GM21717 (cell line): ENCODE results near the gene SRP9.

Experiments
- ATAC-seq: cut with Tn5 transposase; IDR thresholded peaks from one replicate; pipeline ENCODE4 v1.9.1; 2021; ENCODE audit warnings: mild to moderate bottlenecking, moderate library complexity; ENCODE audit not compliant: unreplicated experiment

Gene SRP9, protein sequence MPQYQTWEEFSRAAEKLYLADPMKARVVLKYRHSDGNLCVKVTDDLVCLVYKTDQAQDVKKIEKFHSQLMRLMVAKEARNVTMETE

DNA sequence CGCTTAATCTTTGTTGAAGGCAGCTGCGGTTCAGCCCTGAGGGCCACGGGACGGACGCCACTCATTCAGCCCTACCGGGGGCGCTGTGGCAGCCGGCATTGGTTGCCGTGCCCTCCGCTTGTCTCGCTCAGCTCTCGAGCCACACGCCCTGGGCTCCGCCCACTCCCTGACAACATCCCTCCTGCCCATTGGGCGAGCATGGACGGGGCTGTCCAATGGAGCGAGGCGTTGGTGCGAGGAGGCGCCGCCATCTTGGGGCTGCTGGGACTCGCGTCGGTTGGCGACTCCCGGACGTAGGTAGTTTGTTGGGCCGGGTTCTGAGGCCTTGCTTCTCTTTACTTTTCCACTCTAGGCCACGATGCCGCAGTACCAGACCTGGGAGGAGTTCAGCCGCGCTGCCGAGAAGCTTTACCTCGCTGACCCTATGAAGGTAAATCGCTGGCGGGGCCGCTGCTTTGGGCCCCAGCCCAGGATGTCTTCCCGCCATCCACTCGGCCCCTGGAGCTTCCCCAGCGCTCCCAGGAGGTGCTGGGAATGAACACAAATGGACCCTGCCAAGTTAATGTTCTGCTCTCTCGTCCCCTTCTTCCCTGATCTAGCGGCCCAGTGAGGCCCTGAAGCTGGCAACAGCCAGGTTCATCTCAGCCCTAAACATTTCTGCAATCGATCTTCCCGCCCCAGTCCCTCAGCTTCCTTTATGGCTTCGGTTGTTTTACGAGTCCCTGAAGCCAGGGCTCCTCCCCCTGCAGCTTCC lies at the start of gene SRP9:
Gene SRP9 (plus strand): TSS at position 244 of the 754 bp plus-strand sequence. CDS start 115 bp downstream, at position 359.
- peak; percentile 99 for ATAC-seq

DNA sequence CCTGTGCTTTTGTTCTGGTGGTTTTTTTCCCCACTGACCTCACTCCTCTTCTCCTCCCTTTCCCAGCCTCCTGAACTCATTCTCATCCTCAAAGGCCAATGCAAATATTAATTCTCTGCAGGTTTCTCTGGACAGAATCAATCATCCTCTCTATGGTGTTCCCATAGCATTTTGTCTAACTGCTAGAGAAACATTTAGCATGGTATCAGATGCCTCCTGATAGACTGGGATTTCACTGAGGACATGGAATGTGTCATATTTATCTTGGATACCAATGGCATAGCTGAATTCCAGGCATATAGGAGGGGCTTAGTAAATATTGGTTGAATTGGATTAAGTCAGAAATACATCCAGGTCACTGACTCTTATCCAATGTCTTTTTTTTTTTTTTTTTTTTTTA lies 46.1 kb upstream of the SRP9 start:
- ATAC-seq = no peak

DNA sequence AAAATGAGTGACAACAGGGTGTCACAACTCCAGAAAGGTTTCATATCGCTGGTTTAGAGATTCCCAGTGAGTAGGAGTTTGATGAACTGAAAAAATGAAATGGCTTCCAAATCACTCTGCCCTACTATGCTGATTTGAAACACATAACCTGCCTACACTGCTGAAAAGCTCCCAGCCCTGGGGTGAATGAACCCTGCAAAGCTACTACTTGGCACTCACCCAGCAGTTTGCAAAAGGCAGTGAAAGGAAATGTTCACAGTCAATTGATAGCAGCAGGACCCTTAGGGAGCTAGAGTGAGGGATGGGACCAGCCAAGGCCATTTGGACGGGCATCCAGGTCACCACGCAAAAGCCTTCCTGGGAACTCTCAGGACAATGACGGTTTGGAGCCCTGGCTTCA lies 44.4 kb upstream of the SRP9 start:
- no peak for ATAC-seq

DNA sequence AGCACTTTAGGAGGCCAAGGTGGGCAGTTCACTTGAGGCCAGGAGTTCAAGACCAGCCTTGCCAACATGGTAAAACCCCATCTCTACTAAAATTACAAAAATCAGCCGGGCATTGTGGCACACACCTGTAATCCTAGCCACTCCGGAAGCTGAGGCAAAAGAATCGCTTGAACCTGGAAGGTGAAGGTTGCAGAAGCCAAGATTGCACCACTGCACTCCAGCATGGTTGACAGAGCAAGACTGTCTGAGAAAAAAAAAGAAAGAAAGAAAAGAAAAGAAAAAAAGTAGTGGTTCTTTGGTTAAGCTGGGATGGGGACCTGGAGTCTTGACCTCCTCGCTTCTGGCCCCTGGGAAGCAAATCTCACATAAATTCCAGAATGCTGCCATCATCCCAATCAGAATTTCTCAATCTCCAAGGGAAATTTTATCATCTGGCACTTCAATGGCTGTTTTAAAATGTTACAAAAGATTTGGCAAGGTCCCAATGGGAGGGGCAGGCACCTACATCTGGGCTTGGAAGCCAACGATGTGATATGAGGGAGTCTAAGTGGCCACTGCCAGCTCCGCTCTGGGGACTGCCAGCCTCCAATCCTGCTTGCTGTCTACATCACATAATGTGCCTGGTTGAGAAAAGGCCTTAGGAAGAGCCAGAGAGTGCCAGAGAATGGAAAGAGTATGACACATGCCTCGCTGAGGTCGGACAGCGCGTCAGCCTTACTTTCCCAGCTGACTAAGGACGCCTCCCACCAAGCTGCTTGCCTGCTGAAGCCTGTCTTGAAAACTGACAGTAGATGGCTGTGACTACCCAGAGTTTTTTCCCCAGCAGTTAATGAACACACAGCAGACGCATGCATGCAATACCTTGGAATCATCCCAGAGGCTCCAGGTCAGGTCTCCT lies 42.1 kb upstream of the SRP9 start:
- ATAC-seq = no peak

DNA sequence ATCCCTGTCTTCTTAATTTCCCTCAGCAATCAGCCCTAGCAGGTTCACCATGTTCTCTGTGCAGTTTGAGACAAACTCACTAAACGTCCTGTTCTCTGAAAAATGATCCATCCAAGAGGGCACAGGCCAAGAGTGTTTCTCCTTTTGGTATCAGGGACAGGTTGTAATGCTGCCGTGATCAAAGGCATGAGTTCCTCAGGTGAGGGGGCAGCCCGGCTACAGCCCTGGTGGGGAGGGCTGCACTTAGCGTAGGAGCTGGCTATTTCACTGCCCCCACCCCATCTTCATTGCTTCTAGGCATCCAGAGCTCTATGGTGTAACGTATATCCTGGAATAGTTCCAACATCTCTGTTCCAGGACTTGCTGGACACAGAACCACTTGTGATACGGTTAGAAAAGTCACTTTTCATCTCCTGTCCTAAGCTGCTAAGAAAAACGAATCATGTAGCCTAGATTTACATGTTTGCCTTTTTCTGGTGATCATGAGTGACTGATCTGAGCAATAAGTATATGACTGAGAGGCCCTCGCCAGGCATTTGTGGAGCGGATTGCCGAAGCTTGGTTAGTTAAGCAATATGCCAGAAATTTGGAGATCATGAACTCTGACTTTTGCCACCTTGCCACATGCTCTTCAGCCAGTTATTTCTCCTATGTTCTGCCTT lies 41.1 kb upstream of the SRP9 start:
- no peak for ATAC-seq

DNA sequence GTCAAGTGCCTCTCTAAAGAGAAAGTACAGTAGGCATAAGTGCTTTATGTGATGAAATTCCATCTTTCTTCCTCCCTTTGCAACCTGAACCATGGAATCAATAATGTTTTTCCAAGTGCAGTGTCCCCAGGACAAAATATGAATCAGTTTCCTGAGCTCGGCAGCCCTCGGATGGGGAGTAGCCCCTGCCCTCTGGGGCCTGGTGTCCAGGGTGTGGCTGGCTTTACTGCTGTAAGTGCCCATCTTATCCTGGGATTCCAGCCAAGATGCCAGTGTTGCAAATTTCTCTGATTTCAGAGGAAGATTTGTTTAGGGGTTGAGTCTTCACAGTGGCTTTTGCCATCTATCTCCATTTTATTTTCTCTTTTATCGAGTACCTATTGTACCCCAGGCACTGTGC lies 40.5 kb upstream of the SRP9 start:
- no peak for ATAC-seq

DNA sequence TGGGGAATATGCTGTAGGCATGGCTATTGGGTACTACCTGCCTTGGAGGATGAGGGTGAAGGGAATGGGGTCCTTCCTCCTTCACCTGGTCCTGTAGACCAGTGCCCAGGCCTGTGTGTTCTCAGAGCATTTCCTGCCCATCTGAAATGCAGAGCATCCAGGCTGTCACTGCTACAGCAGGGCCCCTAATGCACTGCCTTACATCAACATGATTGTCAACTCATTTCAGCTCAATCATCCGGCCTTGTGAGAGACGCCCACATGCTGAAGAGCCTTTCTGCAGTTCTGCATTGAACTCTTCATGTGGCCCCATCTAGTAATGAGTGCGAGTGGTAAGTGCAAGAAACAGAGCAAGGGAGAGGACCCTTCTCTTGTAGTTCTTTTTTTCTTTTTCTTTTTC lies 39.8 kb upstream of the SRP9 start:
- ATAC-seq = no peak

DNA sequence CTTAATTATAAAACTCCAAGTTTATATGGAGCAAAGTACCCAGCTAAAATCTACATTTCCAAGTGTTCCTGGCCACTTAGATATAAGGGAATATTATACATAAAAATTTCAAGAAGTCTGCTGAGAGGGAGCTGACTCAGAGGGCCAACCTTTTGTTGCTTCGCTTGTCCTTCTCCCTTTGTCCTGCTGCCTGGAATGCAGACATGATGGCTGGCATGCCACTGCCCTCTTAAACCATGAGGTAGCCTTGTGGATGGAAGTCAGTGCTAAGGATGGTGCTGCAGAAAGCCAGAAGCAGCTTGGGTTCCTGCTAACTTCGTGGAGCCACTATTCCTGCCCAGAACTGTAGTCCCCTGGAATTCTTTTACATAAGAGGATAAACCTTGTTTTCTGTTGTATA lies 38.9 kb upstream of the SRP9 start:
- ATAC-seq = no peak

DNA sequence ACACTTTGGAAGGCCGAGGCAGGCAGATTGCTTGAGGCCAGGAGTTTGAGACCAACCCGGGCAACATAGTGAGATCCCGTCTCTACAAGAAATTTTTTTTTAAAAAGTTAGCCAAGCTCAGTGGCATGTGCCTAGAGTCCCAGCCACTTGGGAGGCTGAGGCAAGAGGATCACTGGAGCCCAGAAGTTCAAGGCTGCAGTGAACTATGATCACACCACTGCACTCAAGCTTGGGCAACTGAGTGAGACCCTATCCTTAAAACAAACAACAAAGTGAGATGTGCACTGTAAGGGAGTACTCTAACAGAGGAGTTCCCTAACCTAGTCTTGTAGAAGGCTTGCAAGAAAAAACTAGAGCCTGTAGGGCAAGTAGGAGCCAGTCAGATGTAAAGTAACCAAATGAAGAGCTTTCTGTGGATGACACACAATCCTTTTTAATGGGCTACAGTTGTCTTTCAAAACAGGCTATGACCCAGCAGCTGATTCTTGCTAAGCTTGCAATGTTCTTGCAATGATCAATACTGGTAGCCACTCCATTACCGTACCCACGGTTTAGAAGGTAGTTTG lies 38.0 kb upstream of the SRP9 start:
- no peak for ATAC-seq

DNA sequence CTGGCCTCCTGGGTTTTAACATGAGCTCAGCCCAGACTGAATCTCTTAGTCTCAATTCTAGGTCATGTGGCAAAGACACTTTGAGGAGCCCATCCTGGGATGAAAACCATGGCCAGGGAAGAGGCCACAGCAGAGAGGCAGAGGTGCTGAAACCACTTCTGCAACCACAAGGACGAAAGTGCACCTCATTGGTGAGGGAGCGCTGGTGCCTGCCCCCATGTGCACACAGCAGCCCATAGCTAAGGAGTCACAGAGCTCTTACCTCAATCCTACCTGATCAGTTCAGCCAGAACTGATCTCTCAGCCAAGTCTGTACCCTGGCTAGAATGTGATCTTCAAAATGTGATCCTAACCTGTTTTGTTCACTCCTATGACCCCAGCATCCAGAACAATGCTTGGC lies 32.9 kb upstream of the SRP9 start:
- ATAC-seq = no peak

DNA sequence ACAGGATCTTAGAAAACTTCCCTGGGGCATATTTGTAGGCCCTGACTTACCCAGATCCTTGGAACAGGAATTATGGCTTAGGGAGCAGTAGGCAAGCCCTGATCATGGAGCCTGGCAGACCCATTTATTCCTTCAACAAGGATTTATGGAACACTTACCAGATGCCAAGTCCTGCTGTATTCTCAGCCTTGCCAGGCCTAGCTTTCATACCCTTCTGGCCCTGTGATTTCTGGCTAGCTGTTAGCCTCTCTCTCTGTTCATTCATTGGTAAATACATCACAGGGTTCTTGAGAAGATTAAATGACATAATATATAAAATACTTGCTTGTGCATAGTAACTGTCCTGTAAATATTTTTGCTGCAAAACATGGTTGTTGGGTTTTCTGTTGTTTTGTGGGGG lies 32.4 kb upstream of the SRP9 start:
- no peak for ATAC-seq

DNA sequence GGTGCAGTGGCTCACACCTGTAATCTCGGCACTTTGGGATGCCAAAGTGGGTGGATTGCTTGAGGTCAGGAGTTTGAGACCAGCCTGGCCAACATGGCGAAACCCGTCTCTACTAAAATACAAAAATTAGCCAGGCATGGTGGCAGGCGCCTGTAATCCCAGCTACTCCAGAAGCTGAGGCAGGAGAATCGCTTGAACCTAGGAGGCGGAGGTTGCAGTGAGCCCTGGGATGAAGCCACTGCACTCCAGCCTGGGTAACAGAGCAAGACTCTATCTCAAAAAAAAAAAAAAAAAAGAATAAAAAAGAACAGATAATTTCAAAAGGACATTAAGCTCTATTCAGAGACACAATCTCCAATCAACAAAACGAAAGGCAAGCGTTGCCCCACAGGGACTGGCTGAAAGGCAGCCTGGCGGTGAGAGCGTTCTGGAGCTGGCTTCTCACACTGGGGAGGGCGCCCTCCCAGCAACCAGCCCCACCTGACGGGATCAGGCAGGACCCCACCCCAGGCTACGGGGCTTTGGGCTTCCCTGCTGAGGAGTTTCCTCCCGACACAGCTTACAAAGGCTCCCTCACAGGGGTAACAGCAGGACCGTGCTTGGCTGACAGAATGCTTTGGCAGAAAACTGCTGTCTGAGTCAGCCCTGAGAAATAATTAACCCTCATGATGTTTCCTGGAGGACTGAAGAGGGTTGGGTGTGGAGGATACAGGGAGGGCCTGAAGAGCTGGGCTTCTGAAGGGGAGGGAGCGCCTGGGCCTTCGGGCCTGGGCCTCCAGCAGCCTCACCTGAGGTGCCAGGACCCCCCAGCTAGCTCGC lies 31.1 kb upstream of the SRP9 start:
- no peak for ATAC-seq

DNA sequence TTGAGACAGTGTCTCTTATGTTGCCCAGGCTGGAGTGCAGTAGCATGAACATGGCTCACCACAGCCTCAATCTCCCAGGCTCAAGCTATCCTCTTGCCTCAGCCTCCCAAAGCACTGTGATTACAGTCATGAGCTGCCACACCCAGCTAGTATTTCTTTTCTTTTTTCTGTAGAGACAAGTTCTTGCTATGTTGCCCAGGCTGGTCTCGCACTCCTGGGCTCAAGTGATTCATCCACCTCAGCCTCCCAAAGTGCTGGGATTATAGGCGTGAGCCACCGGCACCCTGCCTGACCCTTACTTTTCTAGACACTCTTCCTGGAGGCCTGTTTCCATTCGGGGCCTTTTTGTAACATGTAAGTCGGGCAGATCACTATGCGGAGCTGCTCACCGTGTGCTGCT lies 30.1 kb upstream of the SRP9 start:
- ATAC-seq = no peak

DNA sequence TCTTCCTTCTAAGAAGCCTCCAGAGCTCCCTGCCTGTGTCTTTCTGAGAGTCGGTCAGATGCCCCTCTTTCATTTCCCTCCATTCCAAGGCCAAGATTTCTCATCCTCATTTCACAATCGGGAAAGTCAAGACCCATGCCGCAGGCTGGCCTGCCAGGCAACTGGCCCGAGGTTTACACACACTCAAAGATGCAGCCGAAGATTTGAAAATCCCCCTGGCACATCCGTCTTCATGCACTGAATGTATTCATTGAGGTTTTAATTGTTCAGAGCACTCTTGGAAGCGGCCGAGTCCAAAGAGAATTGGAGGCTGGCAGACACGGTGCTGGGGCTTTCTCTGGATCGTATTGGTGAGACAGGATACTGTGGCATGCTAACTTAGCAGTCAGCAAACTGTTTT lies 29.1 kb upstream of the SRP9 start:
- no peak for ATAC-seq

DNA sequence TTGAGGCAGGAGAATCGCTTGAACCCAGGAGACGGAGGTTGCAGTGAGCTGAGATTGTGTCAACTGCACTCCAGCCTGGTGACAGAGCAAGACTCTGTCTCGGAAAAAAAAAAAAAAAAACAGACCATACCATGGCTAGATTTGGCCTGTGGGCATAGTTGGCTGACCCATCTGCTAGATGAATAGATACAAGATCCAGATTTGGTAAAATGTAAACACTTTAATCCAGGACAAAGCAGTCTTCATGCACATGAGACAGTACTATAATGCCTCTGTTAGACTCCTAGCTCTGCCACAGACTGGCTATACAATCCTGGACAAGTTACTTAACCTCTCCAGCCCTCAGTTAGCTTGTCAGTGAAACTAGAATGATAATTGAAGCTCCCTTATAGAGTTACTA lies 27.9 kb upstream of the SRP9 start:
- ATAC-seq = no peak

DNA sequence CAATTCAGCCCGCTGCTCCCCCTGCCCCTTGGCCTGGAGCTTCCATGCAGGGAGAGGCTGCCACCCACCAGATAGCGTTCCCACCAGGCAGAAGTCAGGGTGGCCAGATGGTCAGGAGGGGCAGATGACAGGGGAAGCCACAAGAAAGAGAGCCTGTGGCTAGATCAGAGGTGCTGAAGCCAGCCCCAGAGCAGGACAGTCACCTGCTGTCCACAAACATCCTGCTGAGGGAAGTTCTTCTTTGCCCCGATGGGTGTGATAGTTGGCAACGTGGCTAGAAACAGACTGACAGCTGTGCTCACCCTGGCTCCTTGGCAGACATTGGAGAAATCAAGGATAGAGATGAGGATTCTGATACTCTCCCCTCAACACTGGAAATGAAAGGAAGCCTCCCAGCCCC lies 27.2 kb upstream of the SRP9 start:
- no peak for ATAC-seq

DNA sequence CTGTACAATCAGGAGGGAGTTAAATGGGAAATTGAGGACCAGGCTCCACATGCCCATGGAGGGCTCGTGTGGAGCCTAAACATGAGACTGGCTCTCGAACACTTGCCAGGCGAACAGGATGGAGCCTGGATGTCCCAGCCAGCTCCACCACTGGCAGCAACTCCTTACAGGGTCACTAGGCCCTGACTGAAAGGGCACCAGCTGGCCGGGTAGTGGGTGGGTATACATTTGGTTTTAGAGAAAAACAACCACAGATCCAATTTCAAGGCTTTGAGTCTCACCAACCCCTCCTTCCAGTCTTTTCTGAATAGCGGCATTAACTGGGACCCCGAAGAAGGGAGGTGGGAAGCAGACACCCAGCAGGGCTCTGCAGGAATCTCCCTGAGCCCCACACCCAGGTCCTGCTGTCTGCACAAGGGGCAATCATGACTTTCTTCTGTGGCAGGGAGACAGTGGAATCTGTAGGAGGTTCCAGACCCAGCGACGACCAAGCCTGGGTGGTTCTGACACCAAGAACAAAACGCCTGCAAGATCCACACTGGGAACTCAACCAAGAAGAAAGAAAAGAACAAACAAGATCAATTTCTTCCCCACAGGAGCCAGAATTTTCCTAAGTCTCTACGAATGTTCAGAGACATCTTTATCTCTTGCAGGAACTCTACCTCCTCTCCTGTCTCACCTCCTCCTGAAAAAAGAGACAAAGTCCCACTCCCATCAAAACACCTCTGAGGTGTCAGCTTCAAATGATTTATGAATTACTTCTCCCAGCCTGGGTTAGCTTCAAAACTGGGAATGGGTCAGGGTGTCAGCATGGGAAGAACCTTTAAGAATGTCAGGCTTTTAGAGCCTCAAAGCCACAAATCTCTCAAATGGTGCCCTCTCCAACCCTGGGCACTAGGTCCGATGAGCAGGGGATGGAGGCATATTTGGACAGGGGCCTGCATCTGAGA lies 26.5 kb upstream of the SRP9 start:
- no peak for ATAC-seq

DNA sequence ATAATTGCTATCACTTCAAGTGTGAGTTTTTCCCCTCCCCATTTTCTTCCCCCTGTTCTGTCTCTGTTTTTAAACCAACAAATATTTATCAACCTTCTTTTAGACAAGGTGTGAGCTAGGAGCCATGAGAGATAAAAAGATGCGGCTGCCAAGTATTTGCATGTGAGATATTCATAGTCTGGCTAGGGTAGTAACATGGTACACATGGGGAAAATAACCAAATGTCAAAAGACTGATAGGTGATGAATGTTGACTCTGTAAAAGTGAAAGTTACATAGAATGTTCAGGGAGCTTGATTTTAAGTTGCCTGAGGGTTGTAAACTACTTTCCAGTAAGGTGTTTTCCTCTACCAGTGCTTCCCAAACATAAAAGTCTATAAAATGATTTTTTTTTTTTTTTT lies 25.4 kb upstream of the SRP9 start:
- no peak for ATAC-seq

DNA sequence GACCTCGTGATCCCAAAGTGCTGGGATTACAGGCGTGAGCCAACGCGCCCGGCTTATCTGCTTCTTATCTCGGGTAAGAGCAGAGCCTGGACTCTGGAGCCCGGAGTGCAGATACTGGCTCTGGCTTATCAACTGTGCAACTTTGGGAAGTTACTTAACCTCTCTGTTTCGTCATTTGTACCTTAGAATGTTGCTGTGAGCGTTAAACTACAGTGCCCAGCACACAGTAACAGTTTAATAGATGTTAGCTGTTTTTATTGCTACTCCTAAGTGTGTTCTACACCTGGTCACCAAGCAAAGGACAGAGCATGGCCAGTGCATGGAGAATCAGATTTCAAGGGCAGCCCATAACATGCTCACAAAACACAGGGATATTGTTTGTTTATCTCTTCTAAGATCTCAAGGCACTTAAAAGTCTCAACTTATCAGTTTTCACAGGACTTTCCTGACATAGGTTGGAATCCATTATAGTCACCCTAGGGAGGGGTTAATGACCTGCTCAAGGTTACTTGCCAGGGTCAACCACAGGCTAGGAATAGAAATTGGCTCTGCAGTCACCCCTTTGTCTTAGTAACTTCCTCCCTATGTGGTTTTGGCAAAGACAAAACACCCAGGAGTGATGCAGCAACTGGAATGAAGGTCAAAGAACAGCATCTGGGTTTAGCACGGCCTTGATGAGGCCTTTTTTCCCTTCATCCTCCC lies 22.5 kb upstream of the SRP9 start:
- no peak for ATAC-seq
